Uterus (tissue), 4 donors: ENCODE measurements around the gene SYS1. TPM values are rescaled to one million over a fixed set of nuclear protein-coding genes. Genes with fewer than 3 reads are reported as not detected.
A peak's percentile ranks its signal among the peaks of the same experiment; 100 is the strongest.

Source experiments
- DNase-seq, 2 donors: peaks; one replicate each; pipeline ENCODE4 v3.0.0-alpha.2; 2019 to 2020
- H3K27ac ChIP-seq, 2 donors: fragments of 200-600 bp; sonication (generic); 1 replicate in 1 of 2; 2 replicates in 1 of 2; pipeline ENCODE4 v1.5.1; 2016 to 2018
- H3K27me3 ChIP-seq, 2 donors: fragments of 200-600 bp; sonication (generic); one replicate each; pipeline ENCODE4 v1.5.1; 2018 to 2019; ENCODE audit warnings: control low read depth in 1 of 2
- H3K36me3 ChIP-seq, 2 donors: fragments of 200-600 bp; sonication (generic); one replicate each; pipeline ENCODE4 v1.5.1; 2019; ENCODE audit warnings: control low read depth in 1 of 2
- H3K4me1 ChIP-seq, 2 donors: fragments of 200-600 bp; sonication (generic); one replicate each; pipeline ENCODE4 v1.5.1; 2018 to 2019; ENCODE audit warnings: control low read depth in 1 of 2
- H3K4me3 ChIP-seq, 2 donors: fragments of 200-600 bp; sonication (generic); 1 replicate in 1 of 2; 2 replicates in 1 of 2; pipeline ENCODE4 v1.5.1; 2018 to 2019; ENCODE audit warnings: mild to moderate bottlenecking in 1 of 2
- H3K9me3 ChIP-seq, 2 donors: fragments of 200-600 bp; sonication (generic); one replicate each; pipeline ENCODE4 v1.5.1; 2019; ENCODE audit warnings: control low read depth in 1 of 2
- POLR2A ChIP-seq, 2 donors: fragments of 450-650 bp; IDR thresholded peaks; one replicate each; pipeline ENCODE4 v1.6.1; 2016; ENCODE audit warnings: antibody characterized with exemption in 2 of 2, mild to moderate bottlenecking in 1 of 2, moderate library complexity in 1 of 2
- intact Hi-C: fragments of 100-400 bp; cut with DNase I; formaldehyde crosslinking; loops from one replicate; pipeline ENCODE4 v1.15.1; 2023; ENCODE audit warnings: low total_unique reads
- total RNA-seq, 4 donors: library from RNA; depleted of rRNA in 3 of 4; stranded (reverse); fragments of >200 nt in 3 of 4; gene quantifications; one replicate each; pipeline versions ENCODE4 v1.1.0 to v1.2.4, GENCODE V29; 2014 to 2023
- TF ChIP-seq, protein P1 (sequence below), 4 experiments: fragments of 200-600 bp in 2 of 4; fragments of 450-650 bp in 2 of 4; sonication (generic) in 2 of 4; IDR thresholded peaks; one replicate each; pipeline ENCODE4 v1.5.1; 2016 to 2019; ENCODE audit warnings: antibody characterized with exemption in 4 of 4, mild to moderate bottlenecking in 2 of 4, moderate library complexity in 1 of 4
- donor health status: DM: yes; HTN: yes; CAD: no.

SYS1 gene
- total RNA-seq, 4 donors from 2014 or later = 19.0 to 35.6 (median 25.0) TPM

DNA sequence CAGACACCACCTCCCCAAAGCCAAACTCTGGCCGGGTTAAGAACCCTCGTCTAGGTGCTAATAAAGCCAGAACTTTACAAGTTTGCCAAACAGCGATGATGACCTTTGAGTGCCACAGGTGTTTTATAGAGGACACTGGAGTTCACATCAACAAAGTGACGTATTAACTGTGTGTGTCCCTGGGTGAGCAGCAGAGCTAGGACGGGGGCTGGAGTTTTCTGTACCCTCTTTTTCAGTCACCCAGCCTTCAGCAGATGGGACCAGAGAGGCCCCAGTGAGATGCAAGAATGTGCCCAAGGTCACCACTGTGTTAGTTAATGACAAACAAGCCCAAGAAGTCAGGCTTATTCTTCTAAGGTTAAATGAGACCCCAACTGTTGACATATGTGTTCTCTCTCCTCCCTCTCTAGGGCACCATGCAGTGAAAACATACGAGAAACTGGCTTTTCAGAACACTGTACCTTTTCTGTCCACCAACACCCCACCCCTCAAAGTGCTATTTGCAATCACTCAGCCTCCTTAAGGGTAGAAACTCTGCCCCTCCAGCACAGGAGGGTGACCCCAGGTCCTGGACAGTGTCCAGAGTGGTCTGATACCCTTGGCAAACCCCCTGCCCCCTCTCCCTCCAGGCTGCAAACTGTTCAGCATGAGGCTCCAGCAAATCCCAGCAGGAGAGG is 20.0 kb upstream of the SYS1 start:
- peak overlapping the region; percentile 91 to 97 for H3K27ac ChIP-seq
- no peaks in the 10 kb centered on the region for H3K36me3 ChIP-seq
- H3K4me3 ChIP-seq = no peak overlapping the region
- DNase-seq = no peak
- intact Hi-C loops = no loop called here
- no peak for TF ChIP-seq POLR2A (IDR thresholded peaks at IDR 0.05)
- TF ChIP-seq, protein P1, sequence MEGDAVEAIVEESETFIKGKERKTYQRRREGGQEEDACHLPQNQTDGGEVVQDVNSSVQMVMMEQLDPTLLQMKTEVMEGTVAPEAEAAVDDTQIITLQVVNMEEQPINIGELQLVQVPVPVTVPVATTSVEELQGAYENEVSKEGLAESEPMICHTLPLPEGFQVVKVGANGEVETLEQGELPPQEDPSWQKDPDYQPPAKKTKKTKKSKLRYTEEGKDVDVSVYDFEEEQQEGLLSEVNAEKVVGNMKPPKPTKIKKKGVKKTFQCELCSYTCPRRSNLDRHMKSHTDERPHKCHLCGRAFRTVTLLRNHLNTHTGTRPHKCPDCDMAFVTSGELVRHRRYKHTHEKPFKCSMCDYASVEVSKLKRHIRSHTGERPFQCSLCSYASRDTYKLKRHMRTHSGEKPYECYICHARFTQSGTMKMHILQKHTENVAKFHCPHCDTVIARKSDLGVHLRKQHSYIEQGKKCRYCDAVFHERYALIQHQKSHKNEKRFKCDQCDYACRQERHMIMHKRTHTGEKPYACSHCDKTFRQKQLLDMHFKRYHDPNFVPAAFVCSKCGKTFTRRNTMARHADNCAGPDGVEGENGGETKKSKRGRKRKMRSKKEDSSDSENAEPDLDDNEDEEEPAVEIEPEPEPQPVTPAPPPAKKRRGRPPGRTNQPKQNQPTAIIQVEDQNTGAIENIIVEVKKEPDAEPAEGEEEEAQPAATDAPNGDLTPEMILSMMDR (IDR thresholded peaks at IDR 0.05) = no peak
- H3K4me1 ChIP-seq = peaks cover 14 to 29% of the 10 kb centered on the region in 2 donors
- H3K9me3 ChIP-seq = no peaks in the 10 kb centered on the region
- H3K27me3 ChIP-seq = no peaks in the 10 kb centered on the region

GRCh38 chr20:45343532-45344167 is 19.3 kb upstream of the SYS1 start:
- TF ChIP-seq, protein P1 (IDR thresholded peaks at IDR 0.05) = no peak
- no peak for TF ChIP-seq POLR2A (IDR thresholded peaks at IDR 0.05)
- H3K4me1 ChIP-seq = peaks cover 14 to 23% of the 10 kb centered on the region in 2 donors
- H3K27me3 ChIP-seq = no peaks in the 10 kb centered on the region
- intact Hi-C loops = no loop called here
- DNase-seq = no peak
- H3K36me3 ChIP-seq = no peaks in the 10 kb centered on the region
- no peaks in the 10 kb centered on the region for H3K9me3 ChIP-seq
- H3K4me3 ChIP-seq = no peak overlapping the region
- peak overlapping the region; percentile 91 to 97 for H3K27ac ChIP-seq

DNA sequence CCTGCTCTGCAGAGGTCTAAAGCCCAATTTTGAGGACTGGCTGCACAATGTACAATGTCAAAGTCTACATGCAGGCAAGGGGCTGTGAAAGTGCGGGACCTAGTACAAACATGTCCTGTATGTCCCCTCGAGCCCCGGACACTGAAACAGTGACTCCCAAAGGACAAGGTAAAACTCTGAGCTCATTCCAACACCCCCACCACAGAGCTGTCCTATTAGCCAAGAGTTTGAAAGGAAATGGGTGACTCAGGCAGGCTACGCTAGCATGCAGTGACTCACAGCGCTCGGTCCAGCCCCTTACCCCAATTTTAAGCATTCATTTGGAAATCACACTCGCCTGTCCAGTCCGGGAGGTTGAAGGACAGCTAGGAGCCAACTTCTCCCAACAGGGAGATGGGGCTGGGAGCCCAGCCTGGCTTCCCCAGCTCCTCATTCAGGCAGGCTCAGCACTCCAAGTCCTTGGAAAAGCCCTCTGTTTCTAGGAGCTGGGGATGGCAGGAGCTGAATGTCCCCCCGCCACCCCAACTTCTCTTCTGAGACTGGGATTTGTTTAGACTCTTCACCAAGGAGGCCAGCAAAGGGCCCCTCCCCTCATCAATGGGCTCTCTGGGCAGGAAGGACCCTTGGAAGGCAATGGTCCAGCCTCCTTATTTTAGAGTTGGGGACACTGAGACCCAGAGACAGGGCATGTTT is 18.6 kb upstream of the SYS1 start:
- Histone ChIP-seq H3K4me1 (peaks cover 10 to 22% of the 10 kb centered on the region in 2 donors), H3K9me3 (no peaks in the 10 kb centered on the region), H3K36me3 (no peaks in the 10 kb centered on the region), H3K27me3 (no peaks in the 10 kb centered on the region), H3K27ac (peak overlapping the region; percentile 91 to 97), H3K4me3 (no peak overlapping the region)
- intact Hi-C loops = no loop called here
- TF ChIP-seq POLR2A (IDR thresholded peaks at IDR 0.05) = peak in 1 of 2 donors; percentile 37
- TF ChIP-seq, protein P1 (IDR thresholded peaks at IDR 0.05) = no peak
- DNase-seq = peak; percentile 70 to 83

DNA sequence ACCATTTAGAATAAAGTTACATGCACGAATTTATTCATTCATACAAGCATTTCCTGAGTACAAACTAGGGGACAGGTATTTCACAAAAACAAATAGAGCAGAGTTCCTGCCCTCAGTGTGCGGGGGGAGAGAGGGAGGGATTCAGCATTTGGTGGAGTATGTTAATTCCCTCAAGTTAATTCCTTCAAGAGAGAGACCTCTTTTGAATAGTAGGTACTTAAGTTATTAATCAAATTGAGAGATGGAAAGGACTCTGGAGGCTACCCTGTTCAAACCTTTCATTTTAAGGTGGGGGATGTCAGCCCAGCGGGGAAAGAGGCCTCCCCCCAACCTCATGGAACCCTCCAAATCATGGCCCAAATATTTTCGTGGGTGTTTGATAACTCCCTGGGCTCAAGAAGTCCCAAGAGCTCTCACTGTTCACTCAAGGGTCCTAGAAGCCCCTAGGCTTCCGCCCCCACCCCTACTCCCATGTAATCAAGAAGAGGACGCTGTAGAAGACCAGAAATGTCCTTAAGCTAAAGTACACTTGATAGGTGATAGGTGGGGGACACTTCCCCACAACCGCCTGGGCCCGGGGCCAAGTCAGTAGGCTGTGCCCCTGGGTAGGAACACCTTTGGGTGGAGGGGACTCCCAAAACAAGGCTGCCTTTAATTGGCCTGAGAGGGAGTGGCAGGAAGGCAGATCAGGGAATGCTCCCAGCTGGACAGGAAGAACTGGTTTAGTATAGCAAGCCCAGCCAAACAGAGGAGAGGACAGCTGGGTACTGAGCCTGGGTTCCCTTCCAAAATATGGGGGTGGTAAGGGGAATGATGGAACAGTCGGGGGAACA is 17.6 kb upstream of the SYS1 start:
- Histone ChIP-seq H3K4me3 (peak overlapping the region in 1 of 2 donors; percentile 3), H3K36me3 (no peaks in the 10 kb centered on the region), H3K27me3 (no peaks in the 10 kb centered on the region), H3K9me3 (no peaks in the 10 kb centered on the region), H3K4me1 (peaks cover 4 to 22% of the 10 kb centered on the region in 2 donors), H3K27ac (peak overlapping the region; percentile 91 to 97)
- peak in 1 of 2 donors; percentile 14 for TF ChIP-seq POLR2A (IDR thresholded peaks at IDR 0.05)
- TF ChIP-seq, protein P1 (IDR thresholded peaks at IDR 0.05) = no peak
- intact Hi-C loops = no loop called here
- DNase-seq = no peak
